ENCODE measurements around the gene EZR.
"Not testable (repeated sequence)": the region's sequence is repeated elsewhere in the genome, so short reads cannot be mapped to it uniquely, and the experiment has no call there.

Gene EZR

DNA sequence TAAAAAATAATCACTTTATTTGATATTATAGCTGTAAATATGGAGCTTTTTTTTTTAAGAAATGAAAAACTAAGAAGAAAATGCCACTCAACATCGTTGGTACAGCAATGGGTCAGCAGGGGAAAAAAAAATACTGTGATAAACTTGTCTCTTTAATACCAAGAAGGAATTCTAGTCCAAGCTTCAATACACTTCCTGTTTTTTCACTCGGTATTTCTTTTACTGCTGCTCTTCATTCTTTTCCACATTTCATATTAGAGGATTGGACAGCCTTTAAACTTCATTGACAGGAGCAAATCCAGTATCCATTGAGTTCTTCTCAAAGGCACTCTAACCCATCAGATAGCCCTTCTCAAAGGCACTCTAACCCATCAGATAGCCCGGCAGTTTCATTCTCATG lies 22.2 kb upstream of the EZR start:
- no peak for DNase-seq

- no peak for DNase-seq
Observed at GRCh38 chr6:158840465-158840864, 21.3 kb upstream of the EZR start.

GRCh38 chr6:158839796-158840195 lies 20.6 kb upstream of the EZR start:
- DNase-seq, result no peak

- DNase-seq, result not testable (repeated sequence)
Observed at GRCh38 chr6:158838790-158839189, 19.6 kb upstream of the EZR start.

GRCh38 chr6:158837684-158838625 lies 18.8 kb upstream of the EZR start:
- no peak for DNase-seq

- DNase-seq, result no peak
Observed at GRCh38 chr6:158836625-158837311, 17.6 kb upstream of the EZR start.

GRCh38 chr6:158835616-158836221 lies 16.6 kb upstream of the EZR start:
- no peak for DNase-seq

DNA sequence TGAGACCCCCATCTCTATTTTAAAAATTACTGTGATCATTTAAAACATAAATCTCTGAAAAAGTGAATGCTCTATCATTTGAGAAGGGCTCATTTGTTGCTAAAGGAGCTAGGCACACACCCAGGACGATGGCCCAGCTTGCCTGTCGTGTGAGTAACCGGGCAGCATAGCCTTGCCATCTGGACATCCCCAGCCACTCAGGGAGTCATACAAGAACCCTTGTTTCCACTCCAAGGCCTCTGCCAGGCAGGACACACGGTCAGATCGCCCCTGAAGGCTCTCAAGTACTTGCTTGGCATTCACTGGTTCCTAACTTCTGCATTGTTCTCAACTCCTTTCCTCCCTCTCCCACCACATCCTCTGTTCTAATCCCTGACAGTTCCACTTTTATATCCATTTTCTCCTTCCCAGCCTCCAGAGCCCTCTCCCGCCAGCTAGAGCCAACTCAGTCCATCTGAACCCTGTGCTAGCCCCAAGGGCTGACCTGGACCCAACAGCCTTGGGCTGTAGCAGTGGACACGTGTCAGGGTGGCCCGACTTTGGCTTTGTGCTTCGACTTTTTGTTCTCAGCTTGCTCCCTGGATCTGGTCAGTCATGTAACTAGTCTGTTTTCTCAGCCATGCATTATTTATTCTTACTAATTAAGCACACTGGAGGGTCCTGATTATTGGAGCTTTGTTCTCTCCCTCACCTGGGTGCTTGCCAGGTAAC lies 15.7 kb upstream of the EZR start:
- no peak for DNase-seq

GRCh38 chr6:158832807-158833206 lies 13.6 kb upstream of the EZR start:
- not testable (repeated sequence) for DNase-seq

- no peak for DNase-seq
Observed at GRCh38 chr6:158832026-158832425, 12.9 kb upstream of the EZR start.

DNA sequence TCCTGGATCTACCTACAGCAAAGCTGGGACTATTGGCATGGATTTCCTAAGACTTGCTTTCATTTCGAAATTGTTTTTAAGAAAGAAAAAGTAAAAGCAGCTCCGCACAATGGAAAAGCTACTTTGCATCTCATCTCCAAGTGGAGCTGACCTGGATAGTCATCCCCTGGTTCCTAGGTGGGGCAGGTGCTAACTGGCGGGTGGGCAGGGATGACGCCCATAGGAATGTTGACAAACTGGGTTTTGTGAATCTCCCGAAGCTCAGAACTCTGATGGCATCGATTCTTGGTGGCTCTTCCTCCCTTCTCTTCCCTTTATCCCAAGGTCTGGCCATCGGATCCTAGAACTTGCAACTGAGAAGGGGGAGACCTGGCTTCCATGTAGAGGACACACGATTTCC lies 12.4 kb upstream of the EZR start:
- no peak for DNase-seq

DNA sequence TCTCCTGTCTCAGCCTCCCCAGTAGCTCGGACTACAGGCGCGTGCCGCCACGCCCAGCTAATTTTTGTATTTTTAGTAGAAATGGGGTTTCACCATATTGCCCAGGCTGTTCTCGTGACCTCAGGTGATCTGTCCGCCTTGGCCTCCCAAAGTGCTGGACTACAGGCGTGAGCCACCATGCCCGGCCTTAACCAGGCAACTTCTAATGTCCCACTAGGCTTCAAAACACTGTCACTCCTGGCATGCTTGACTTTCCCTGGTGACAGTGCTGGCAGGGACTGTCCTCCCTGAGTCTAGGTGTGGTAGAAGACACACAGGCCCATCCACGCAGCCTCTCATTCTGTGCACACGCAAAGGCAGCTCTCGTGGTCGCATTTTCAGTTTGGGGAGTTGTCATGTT lies 11.6 kb upstream of the EZR start:
- no peak for DNase-seq

- DNase-seq, result no peak
Observed at GRCh38 chr6:158828807-158829206, 9.6 kb upstream of the EZR start.

DNA sequence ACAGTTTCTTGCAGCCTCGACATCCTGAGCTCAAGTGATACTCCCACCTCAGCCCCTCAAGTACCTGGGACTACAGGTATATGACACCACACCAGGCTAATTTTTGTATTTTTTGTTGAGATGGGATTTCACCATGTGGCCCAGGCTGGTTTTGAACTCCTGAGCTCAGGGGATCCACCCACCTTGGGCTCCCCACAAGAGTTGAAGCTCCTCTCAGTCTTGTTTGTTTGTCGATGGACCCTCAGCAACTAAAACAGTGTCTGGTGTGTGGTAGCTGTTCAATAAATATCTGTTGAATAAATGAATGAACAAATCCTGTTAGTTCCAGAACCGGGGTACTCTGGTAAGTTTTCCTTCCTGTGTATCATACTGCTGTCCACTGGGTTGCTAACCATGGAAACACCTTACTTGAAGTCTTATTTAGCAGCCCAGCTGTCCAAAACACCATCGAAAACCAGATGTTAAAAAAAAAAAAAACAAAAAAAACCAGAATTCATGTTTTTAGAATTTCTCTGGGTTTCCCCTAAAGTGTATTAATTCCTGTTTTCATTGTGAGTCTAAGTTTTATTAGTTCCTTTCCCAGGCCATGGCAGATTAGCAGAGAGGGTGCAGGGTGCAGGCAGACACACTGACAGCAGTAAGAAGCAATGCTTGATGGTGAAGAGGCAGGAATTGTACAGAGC lies 7.8 kb upstream of the EZR start:
- no peak for DNase-seq

- no peak for DNase-seq
Observed at GRCh38 chr6:158825951-158826306, 6.8 kb upstream of the EZR start.

DNA sequence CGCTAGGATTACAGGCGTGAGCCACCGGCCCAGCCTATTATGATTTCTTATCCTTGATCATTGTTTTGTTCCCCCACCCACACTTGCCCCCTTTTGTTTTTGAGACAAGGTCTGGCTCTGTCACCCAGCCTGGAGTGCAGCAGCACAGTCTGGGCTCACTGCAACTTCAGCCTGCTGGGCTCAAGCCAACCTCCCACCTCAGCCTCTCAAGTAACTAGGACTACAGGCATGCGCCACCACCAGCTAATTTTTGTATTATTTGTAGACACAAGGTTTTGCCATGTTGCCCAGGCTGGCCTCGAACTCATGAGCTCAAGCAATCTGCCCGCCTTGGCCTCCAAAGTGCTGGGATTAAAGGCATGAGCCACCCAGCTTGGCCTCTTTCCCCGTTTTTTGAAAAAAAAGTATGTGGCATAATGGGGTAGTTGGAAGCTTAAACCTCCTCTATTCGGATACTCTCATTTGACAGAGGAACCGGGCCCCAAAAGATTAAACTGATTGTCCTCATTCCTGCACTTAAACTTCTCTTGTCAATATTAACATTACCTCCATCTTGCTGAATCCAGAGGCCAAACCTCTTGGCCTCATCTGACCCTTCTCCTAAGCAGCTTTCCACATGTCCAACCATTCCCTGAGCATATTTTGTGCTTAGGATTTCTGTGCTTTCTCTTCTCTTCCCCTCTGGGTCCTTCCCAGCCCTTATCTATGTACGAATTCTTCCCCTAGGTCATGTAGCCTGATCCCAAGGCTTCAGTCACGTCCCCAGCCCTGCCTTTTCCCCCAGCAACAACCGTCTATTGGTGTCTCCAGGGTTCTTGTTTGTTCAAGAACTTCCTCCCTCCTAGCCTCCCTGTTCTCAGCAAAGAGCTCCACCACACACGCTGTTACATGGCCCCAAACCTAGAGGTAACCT lies 6.1 kb upstream of the EZR start:
- no peak for DNase-seq

DNA sequence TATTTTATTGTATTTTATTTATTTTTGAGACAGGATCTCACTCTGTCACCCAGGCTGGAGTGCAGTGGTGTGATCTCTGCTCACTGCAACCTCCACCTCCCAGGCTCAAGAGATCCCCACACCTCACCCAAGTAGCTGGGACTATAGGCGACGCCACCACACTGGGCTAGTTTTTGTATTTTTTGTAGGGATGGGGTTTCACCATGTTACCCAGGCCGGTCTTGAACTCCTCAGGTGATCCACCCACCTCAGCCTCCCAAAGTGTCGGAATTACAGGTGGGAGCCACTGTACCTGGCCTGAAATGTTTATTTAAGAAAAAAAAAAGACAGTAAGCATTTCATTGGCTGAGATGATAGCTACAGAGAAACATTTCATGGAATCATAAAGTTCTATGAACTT lies 4.4 kb upstream of the EZR start:
- DNase-seq, result not testable (repeated sequence)

GRCh38 chr6:158819977-158820622 lies 932 bp upstream of the EZR start:
- no peak for DNase-seq

- peak; percentile 63 for DNase-seq
Observed at GRCh38 chr6:158818581-158819212, 471 bp downstream of the EZR start.
